Keratinocyte (primary cell): ENCODE results near the gene RCCD1.

Experiments used
- CTCF ChIP-seq, 3 experiments: IDR thresholded peaks in 1 of 3; conservative IDR thresholded peaks in 1 of 3; optimal IDR thresholded peaks in 1 of 3; 2 replicates in 2 of 3; 3 replicates in 1 of 3; pipeline versions ENCODE3 to v1.5.1; 2011; ENCODE audit warnings: low read length in 3 of 3, mild to moderate bottlenecking in 3 of 3, moderate library complexity in 2 of 3, control low read depth in 1 of 3, inconsistent platforms in 1 of 3; ENCODE audit not compliant: insufficient read depth in 2 of 3; ENCODE audit errors: extremely low read depth in 1 of 3
- EZH2 ChIP-seq: IDR thresholded peaks from one replicate; pipeline ENCODE4 v1.6.1; 2012; ENCODE audit warnings: inconsistent platforms, mild to moderate bottlenecking, low read length, moderate library complexity

- TF ChIP-seq CTCF (optimal IDR thresholded peaks at IDR 0.05 in 1 of 3, IDR thresholded peaks at IDR 0.05 in 1 of 3, conservative IDR thresholded peaks at IDR 0.05 in 1 of 3; ENCODE audit: extremely low read depth in 1 of 3, insufficient read depth in 2 of 3, low read length in 3 of 3) (no peak), EZH2 (no peak)
Observed at GRCh38 chr15:90982135-90982534, 27.5 kb downstream of the RCCD1 start.
